Stomach (tissue), 9 donors: Measurements from ENCODE around the gene MT3. TPM values are rescaled to one million over a fixed set of nuclear protein-coding genes. Genes with fewer than 3 reads are reported as not detected.

Source experiments
- DNase-seq, 2 donors: peaks; one replicate each; pipeline versions ENCODE4 v3.0.0 to v3.0.0-alpha.2; 2013 to 2019
- H3K27ac ChIP-seq, 5 donors: fragments of 200-600 bp in 4 of 5; sonication (generic) in 4 of 5; one replicate each; pipeline ENCODE4 v1.5.1; 2013 to 2019; ENCODE audit warnings: mild to moderate bottlenecking in 1 of 5, moderate library complexity in 1 of 5
- H3K27me3 ChIP-seq, 3 donors: fragments of 200-600 bp; sonication (generic); one replicate each; pipeline ENCODE4 v1.5.1; 2017 to 2019; ENCODE audit warnings: mixed run types in 1 of 3
- H3K36me3 ChIP-seq, 4 donors: fragments of 200-600 bp; sonication (generic); 1 replicate in 3 of 4; 2 replicates in 1 of 4; pipeline ENCODE4 v1.5.1; 2016 to 2019
- H3K4me1 ChIP-seq, 4 donors: fragments of 200-600 bp; sonication (generic); one replicate each; pipeline ENCODE4 v1.5.1; 2016 to 2019
- H3K4me3 ChIP-seq, 4 donors: fragments of 200-600 bp; sonication (generic) in 3 of 4; one replicate each; pipeline ENCODE4 v1.5.1; 2016 to 2019; ENCODE audit warnings: mild to moderate bottlenecking in 1 of 4
- H3K9me3 ChIP-seq, 4 donors: fragments of 200-600 bp; sonication (generic); one replicate each; pipeline ENCODE4 v1.5.1; 2016 to 2019
- EP300 ChIP-seq: sonication (generic); formaldehyde crosslinking; IDR thresholded peaks from one replicate; pipeline ENCODE4 v1.6.1; 2017; ENCODE audit warnings: antibody characterized with exemption
- POLR2A ChIP-seq, 4 donors: fragments of 450-650 bp; IDR thresholded peaks; one replicate each; pipeline ENCODE4 v1.6.1; 2016; ENCODE audit warnings: antibody characterized with exemption in 4 of 4, control low read depth in 2 of 4, mild to moderate bottlenecking in 1 of 4, moderate library complexity in 1 of 4
- POLR2AphosphoS5 ChIP-seq, 3 donors: sonication (generic); formaldehyde crosslinking; IDR thresholded peaks; one replicate each; pipeline ENCODE4 v1.6.1; 2016; ENCODE audit warnings: antibody characterized with exemption in 3 of 3
- WGBS, 5 donors: extraction: QIAGEN DNeasy Blood & Tissue Kit in 3 of 5; methylation state at CpG; one replicate each; pipeline versions ENCODE4 v1.1.5 to v1.1.7; 2013 to 2018; 5-methylcytosine and 5-hydroxymethylcytosine counted together
- intact Hi-C: fragments of 100-400 bp; cut with DNase I; formaldehyde crosslinking; loops from one replicate; pipeline ENCODE4 v1.15.1; 2023; ENCODE audit warnings: low total_unique reads
- polyA plus RNA-seq, 3 donors: library from polyadenylated mRNA; stranded (reverse); fragments of 200-250 nt; gene quantifications; one replicate each; pipeline ENCODE4 v1.2.3, GENCODE V29; 2013
- total RNA-seq, 5 donors: library from RNA; depleted of rRNA; stranded (reverse); fragments of >200 nt; gene quantifications; one replicate each; pipeline versions ENCODE4 v1.1.0 to v1.2.3, GENCODE V29; 2014 to 2016
- TF ChIP-seq, protein P1 (sequence below), 7 experiments: fragments of 450-650 bp in 4 of 7; fragments of 200-600 bp in 3 of 7; sonication (generic) in 3 of 7; IDR thresholded peaks; one replicate each; pipeline ENCODE4 v1.5.1; 2016 to 2019; ENCODE audit warnings: antibody characterized with exemption in 7 of 7, control low read depth in 2 of 7, mild to moderate bottlenecking in 1 of 7
- donor health status: healthy with polysubstance abuse.
- donor health status: Bipolar disorder and iron deficiency.
- donor health status: healthy.

The MT3 gene
- total and polyA plus RNA-seq, 8 donors: 2.2 to 5.0 (median 4.0) TPM; not detected in 4

DNA sequence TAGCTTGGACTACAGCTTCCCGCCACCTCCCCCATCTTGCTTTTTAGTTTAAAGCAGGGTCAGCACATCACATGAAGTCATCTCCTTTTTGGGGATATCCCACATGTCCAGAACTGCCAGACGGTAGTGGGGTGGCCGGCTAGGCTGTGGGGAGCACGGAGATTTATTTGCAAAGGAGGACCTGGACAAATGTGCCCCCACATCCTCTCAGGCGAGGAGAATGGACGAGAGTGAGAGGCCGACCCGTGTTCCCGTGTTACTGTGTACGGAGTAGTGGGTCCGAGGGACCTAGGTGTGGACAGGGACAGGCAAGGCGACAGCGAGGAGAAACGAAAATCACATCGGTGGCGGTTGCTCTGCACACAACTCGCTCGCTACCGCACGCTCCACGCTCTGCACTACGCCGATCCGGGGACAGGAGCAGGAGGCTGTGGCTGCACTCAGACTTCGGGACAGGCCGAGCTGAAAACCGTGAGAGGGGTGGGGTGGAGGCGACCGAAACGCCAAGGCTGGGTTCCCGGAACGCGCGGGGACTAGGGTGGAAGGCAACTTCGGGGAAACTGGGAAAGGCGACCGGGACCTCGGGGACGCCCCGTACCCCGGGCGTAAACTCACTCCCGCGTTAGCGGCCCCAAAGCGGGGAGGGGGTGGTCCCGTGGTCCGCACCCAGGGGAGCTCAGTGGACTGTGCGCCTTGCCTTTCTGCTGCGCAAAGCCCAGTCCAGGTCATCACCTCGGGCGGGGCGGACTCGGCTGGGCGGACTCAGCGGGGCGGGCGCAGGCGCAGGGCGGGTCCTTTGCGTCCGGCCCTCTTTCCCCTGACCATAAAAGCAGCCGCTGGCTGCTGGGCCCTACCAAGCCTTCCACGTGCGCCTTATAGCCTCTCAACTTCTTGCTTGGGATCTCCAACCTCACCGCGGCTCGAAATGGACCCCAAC lies 48.8 kb downstream of the MT3 start, which contains the start of gene MT1A:
Gene MT1A, plus strand, starts transcription at position 853 of the 937 bp plus-strand sequence. Its CDS starts 73 bp downstream, at position 926.
- 5 to 10% (median 7%) methylated on average over 47 to 68 of the region's 68 CpGs for WGBS, 5 donors
- TF ChIP-seq POLR2AphosphoS5 (IDR thresholded peaks at IDR 0.05) (peak in 2 of 3 donors; percentile 71 to 85), EP300 (peak; percentile 16), POLR2A (IDR thresholded peaks at IDR 0.05) (peak in 1 of 4 donors; percentile 11)
- TF ChIP-seq, protein P1, sequence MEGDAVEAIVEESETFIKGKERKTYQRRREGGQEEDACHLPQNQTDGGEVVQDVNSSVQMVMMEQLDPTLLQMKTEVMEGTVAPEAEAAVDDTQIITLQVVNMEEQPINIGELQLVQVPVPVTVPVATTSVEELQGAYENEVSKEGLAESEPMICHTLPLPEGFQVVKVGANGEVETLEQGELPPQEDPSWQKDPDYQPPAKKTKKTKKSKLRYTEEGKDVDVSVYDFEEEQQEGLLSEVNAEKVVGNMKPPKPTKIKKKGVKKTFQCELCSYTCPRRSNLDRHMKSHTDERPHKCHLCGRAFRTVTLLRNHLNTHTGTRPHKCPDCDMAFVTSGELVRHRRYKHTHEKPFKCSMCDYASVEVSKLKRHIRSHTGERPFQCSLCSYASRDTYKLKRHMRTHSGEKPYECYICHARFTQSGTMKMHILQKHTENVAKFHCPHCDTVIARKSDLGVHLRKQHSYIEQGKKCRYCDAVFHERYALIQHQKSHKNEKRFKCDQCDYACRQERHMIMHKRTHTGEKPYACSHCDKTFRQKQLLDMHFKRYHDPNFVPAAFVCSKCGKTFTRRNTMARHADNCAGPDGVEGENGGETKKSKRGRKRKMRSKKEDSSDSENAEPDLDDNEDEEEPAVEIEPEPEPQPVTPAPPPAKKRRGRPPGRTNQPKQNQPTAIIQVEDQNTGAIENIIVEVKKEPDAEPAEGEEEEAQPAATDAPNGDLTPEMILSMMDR (IDR thresholded peaks at IDR 0.05): no peak
- Histone ChIP-seq H3K27me3 (peaks cover 0 to 81% (median 11%) of the 10 kb centered on the region in 3 donors), H3K9me3 (no peaks in the 10 kb centered on the region), H3K4me1 (peaks cover 22 to 64% (median 49%) of the 10 kb centered on the region in 4 donors), H3K36me3 (no peaks in the 10 kb centered on the region), H3K4me3 (peak within 1 kb of the TSS; percentile 46 to 52 (median 50)), H3K27ac (peak within 1 kb of the TSS; percentile 60 to 85 (median 80))
- peak; percentile 83 to 87 for DNase-seq
- intact Hi-C loops: no loop called here

GRCh38 chr16:56639045-56639444 lies 49.7 kb downstream of the MT3 start:
- 25 to 63% (median 44%) methylated on average over 1 of the region's 1 CpG for WGBS, 5 donors
- TF ChIP-seq, protein P1 (IDR thresholded peaks at IDR 0.05): no peak
- TF ChIP-seq POLR2AphosphoS5 (IDR thresholded peaks at IDR 0.05) (no peak), EP300 (no peak), POLR2A (IDR thresholded peaks at IDR 0.05) (no peak)
- no peaks in the 10 kb centered on the region for H3K9me3 ChIP-seq
- no peak for DNase-seq
- intact Hi-C loops: no loop called here
- no peaks in the 10 kb centered on the region for H3K36me3 ChIP-seq
- peaks cover 31 to 66% (median 53%) of the 10 kb centered on the region in 4 donors for H3K4me1 ChIP-seq
- peak overlapping the region in 3 of 4 donors; percentile 46 to 52 (median 49) for H3K4me3 ChIP-seq
- peak overlapping the region; percentile 60 to 85 (median 80) for H3K27ac ChIP-seq
- H3K27me3 ChIP-seq: peaks cover 0 to 84% (median 11%) of the 10 kb centered on the region in 3 donors

DNA sequence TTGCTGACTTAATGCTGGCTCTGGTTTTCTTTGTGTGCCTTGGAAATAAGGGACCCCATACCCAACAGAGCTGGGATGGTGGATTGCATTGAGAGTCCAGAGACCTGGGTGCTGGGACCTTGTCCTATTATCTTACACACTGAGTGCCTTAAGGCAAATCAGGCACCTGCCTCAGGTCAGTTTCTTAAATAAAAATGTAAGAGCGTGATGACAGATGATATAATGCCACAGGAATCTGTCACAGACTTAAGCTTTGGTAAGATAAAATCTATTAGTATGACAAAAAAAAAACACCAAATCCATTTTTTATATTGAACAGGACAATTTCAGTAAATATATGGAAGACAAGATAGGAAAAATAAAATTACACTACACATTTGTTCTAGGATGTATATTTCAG lies 50.7 kb downstream of the MT3 start:
- Histone ChIP-seq H3K27ac (no peak overlapping the region), H3K4me1 (peaks cover 28 to 62% (median 52%) of the 10 kb centered on the region in 4 donors), H3K9me3 (no peaks in the 10 kb centered on the region), H3K27me3 (peaks cover 0 to 84% (median 14%) of the 10 kb centered on the region in 3 donors), H3K4me3 (no peak overlapping the region), H3K36me3 (no peaks in the 10 kb centered on the region)
- intact Hi-C loops: no loop called here
- DNase-seq: no peak
- WGBS, 5 donors: 85 to 100% (median 95%) methylated on average over 1 of the region's 1 CpG
- TF ChIP-seq EP300 (no peak), POLR2AphosphoS5 (IDR thresholded peaks at IDR 0.05) (no peak), POLR2A (IDR thresholded peaks at IDR 0.05) (no peak)
- TF ChIP-seq, protein P1 (IDR thresholded peaks at IDR 0.05): no peak

Other genes starting within 250 kb of the MT3 start
- 100 to 1,000 TPM in 3 of 5 donors, 10 to 100 TPM in 2; 43.7 to 254 (median 102) TPM for gene AMFR, start 164.0 kb upstream of the MT3 start, total RNA-seq
- 10 to 100 TPM; 16.8 to 30.9 (median 17.4) TPM for gene AMFR, start 164.0 kb upstream of the MT3 start, polyA plus RNA-seq
- 100 to 1,000 TPM in 2 of 5 donors, 10 to 100 TPM in 2, 1 to 10 TPM in 1; 6.4 to 174 (median 30.4) TPM for gene NUDT21, start 138.2 kb upstream of the MT3 start, total RNA-seq
- gene NUDT21, start 138.2 kb upstream of the MT3 start, polyA plus RNA-seq: 10 to 100 TPM; 19.4 to 28.6 (median 26.0) TPM
- 100 to 1,000 TPM in 1 of 5 donors, 10 to 100 TPM in 4; 16.3 to 167 (median 38.0) TPM for gene OGFOD1, start 138.0 kb upstream of the MT3 start, total RNA-seq
- gene OGFOD1, start 138.0 kb upstream of the MT3 start, polyA plus RNA-seq: 1 to 10 TPM; 8.4 to 8.7 (median 8.6) TPM
- 100 to 1,000 TPM in 1 of 5 donors, 10 to 100 TPM in 4; 11.3 to 142 (median 72.4) TPM for gene BBS2, start 69.5 kb upstream of the MT3 start, total RNA-seq
- 10 to 100 TPM; 16.4 to 35.1 (median 28.3) TPM for gene BBS2, start 69.5 kb upstream of the MT3 start, polyA plus RNA-seq
- not detected for gene MT4, start 24.5 kb upstream of the MT3 start, total RNA-seq
- gene MT4, start 24.5 kb upstream of the MT3 start, polyA plus RNA-seq: not detected
- gene MT2A, start 19.1 kb downstream of the MT3 start, total RNA-seq: 100 to 1,000 TPM in 3 of 5 donors, 10 to 100 TPM in 2; 38.8 to 291 (median 111) TPM
- 1,000 to 10,000 TPM in 2 of 3 donors, 100 to 1,000 TPM in 1; 949 to 1,839 (median 1,778) TPM for gene MT2A, start 19.1 kb downstream of the MT3 start, polyA plus RNA-seq
- 100 to 1,000 TPM in 4 of 5 donors, 10 to 100 TPM in 1; 16.1 to 704 (median 292) TPM for gene MT1E, start 36.3 kb downstream of the MT3 start, total RNA-seq
- 1,000 to 10,000 TPM in 2 of 3 donors, 100 to 1,000 TPM in 1; 445 to 1,956 (median 1,098) TPM for gene MT1E, start 36.3 kb downstream of the MT3 start, polyA plus RNA-seq
- gene MT1M, start 43.1 kb downstream of the MT3 start, total RNA-seq: 10 to 100 TPM in 3 of 5 donors, 1 to 10 TPM in 1, not detected in 1; 5.2 to 57.4 (median 25.3) TPM
- gene MT1M, start 43.1 kb downstream of the MT3 start, polyA plus RNA-seq: 100 to 1,000 TPM; 135 to 155 (median 138) TPM
- 10 to 100 TPM in 2 of 5 donors, 1 to 10 TPM in 2, not detected in 1; 3.3 to 56.7 (median 25.5) TPM for gene MT1A, start 49.1 kb downstream of the MT3 start, total RNA-seq
- 100 to 1,000 TPM; 117 to 185 (median 169) TPM for gene MT1A, start 49.1 kb downstream of the MT3 start, polyA plus RNA-seq
- gene MT1B, start 62.4 kb downstream of the MT3 start, total RNA-seq: not detected
- 1 to 10 TPM in 1 of 3 donors, not detected in 2; 5.8 TPM for gene MT1B, start 62.4 kb downstream of the MT3 start, polyA plus RNA-seq
- gene MT1F, start 68.4 kb downstream of the MT3 start, total RNA-seq: 10 to 100 TPM in 2 of 5 donors, 1 to 10 TPM in 1, not detected in 2; 7.5 to 73.3 (median 13.3) TPM
- 100 to 1,000 TPM in 2 of 3 donors, 10 to 100 TPM in 1; 87.0 to 225 (median 161) TPM for gene MT1F, start 68.4 kb downstream of the MT3 start, polyA plus RNA-seq
- gene MT1G, start 78.5 kb downstream of the MT3 start, total RNA-seq: 100 to 1,000 TPM in 3 of 5 donors, not detected in 2; 174 to 605 (median 300) TPM
- gene MT1G, start 78.5 kb downstream of the MT3 start, polyA plus RNA-seq: 1,000 to 10,000 TPM; 1,140 to 4,171 (median 1,738) TPM
- 10 to 100 TPM in 1 of 5 donors, not detected in 4; 33.8 TPM for gene MT1H, start 80.3 kb downstream of the MT3 start, total RNA-seq
- 100 to 1,000 TPM in 1 of 3 donors, 10 to 100 TPM in 2; 75.7 to 219 (median 80.0) TPM for gene MT1H, start 80.3 kb downstream of the MT3 start, polyA plus RNA-seq
- gene MT1X, start 92.9 kb downstream of the MT3 start, total RNA-seq: 1,000 to 10,000 TPM in 1 of 5 donors, 100 to 1,000 TPM in 4; 261 to 1,065 (median 315) TPM
- gene MT1X, start 92.9 kb downstream of the MT3 start, polyA plus RNA-seq: 1,000 to 10,000 TPM in 2 of 3 donors, 100 to 1,000 TPM in 1; 760 to 1,982 (median 1,143) TPM
- gene NUP93, start 140.6 kb downstream of the MT3 start, total RNA-seq: 100 to 1,000 TPM in 1 of 5 donors, 10 to 100 TPM in 4; 43.2 to 184 (median 87.5) TPM
- 10 to 100 TPM; 26.7 to 46.6 (median 27.4) TPM for gene NUP93, start 140.6 kb downstream of the MT3 start, polyA plus RNA-seq